K562 (cell line): ENCODE measurements around the gene ERVH48-1. TPM values are rescaled to one million over a fixed set of nuclear protein-coding genes. Genes with fewer than 3 reads are reported as not detected.
A peak's percentile ranks its signal among the peaks of the same experiment; 100 is the strongest.

Source experiments
- E2F3 ChIP-seq: fragments of 250-450 bp; sonication (Bioruptor Pico); IDR thresholded peaks from 2 replicates; pipeline ENCODE4 v1.4.0; 2020; ENCODE audit warnings: mild to moderate bottlenecking
- ESRRA ChIP-seq: fragments of 450-650 bp; IDR thresholded peaks from 2 replicates; pipeline ENCODE4 v1.6.1; 2014; ENCODE audit warnings: low read depth, mild to moderate bottlenecking, moderate library complexity, borderline replicate concordance
- EZH2 ChIP-seq: IDR thresholded peaks from 2 replicates; pipeline ENCODE4 v1.6.1; 2012; ENCODE audit warnings: low read depth, mild to moderate bottlenecking, inconsistent platforms, low read length, borderline replicate concordance
- HNRNPL ChIP-seq: fragments of 200-400 bp; formaldehyde crosslinking; IDR thresholded peaks from 2 replicates; pipeline ENCODE4 v1.6.1; 2017; ENCODE audit warnings: low read depth, mild to moderate bottlenecking, low read length
- JUND ChIP-seq, 2 experiments: IDR thresholded peaks; 2 replicates in 1 of 2; 3 replicates in 1 of 2; pipeline ENCODE4 v1.6.1; 2011; ENCODE audit warnings: borderline replicate concordance in 2 of 2, low read depth in 2 of 2, low read length in 2 of 2, improper control_type of control experiment in 1 of 2, missing biosample characterization in 1 of 2, missing genetic modification characterization in 1 of 2, missing genetic modification reagents in 1 of 2
- MYBL2 ChIP-seq, 2 experiments: fragments of 450-650 bp in 1 of 2; sonication (generic) in 1 of 2; formaldehyde crosslinking in 1 of 2; IDR thresholded peaks; 2 replicates each; pipeline versions ENCODE4 v1.6.1 to v1.8.1; 2017 to 2022; ENCODE audit warnings: borderline replicate concordance in 1 of 2, inconsistent platforms in 1 of 2, low read depth in 1 of 2, mild to moderate bottlenecking in 1 of 2, missing genetic modification reagents in 1 of 2, moderate library complexity in 1 of 2
- SREBF1 ChIP-seq: fragments of 150-350 bp; IDR thresholded peaks from 2 replicates; pipeline ENCODE4 v1.6.1; 2014; ENCODE audit warnings: antibody characterized with exemption, low read depth, low read length, borderline replicate concordance
- SREBF2 ChIP-seq: sonication (generic); formaldehyde crosslinking; IDR thresholded peaks from 2 replicates; pipeline ENCODE4 v1.4.0; 2020; ENCODE audit warnings: mild to moderate bottlenecking, missing genetic modification reagents
- TEAD2 ChIP-seq: fragments of 450-650 bp; IDR thresholded peaks from 2 replicates; pipeline ENCODE4 v1.6.1; 2016; ENCODE audit warnings: missing genetic modification characterization, control low read depth, missing compliant biosample characterization
- ZBTB7A ChIP-seq: IDR thresholded peaks from 2 replicates; pipeline ENCODE4 v1.6.1; 2011; ENCODE audit warnings: low read depth, mild to moderate bottlenecking, low read length, moderate library complexity, borderline replicate concordance; ENCODE audit not compliant: control insufficient read depth
- ZNF263 ChIP-seq: sonication (generic); formaldehyde crosslinking; IDR thresholded peaks from 2 replicates; pipeline ENCODE4 v1.8.0; 2022; ENCODE audit warnings: mild to moderate bottlenecking, missing genetic modification reagents, borderline replicate concordance
- ZNF507 ChIP-seq: conservative IDR thresholded peaks from 2 replicates; pipeline ENCODE4 v1.6.1; 2017; ENCODE audit warnings: missing genetic modification characterization, missing compliant biosample characterization
- polyA plus RNA-seq, 8 experiments: library from polyadenylated mRNA; depleted of rRNA in 4 of 8; stranded (reverse) in 5 of 8; unstranded in 3 of 8; fragments of >200 nt; fragmentation: Nextera tagmentation in 2 of 8; fragmentation: Illumina TruSeq in 1 of 8; extraction: Ambion mirVana in 2 of 8; extraction: Trizol in 1 of 8; gene quantifications; 2 replicates each; pipeline versions ENCODE4 v1.2.1 to v1.2.3, GENCODE V29; 2011 to 2014; ENCODE audit warnings: inconsistent platforms in 1 of 8, missing spikeins in 1 of 8
- total RNA-seq, 7 experiments: library from RNA; depleted of rRNA in 6 of 7; stranded (reverse); fragments of >200 nt in 6 of 7; fragmentation: Illumina TruSeq in 2 of 7; extraction: Trizol in 2 of 7; gene quantifications; 2 replicates each; pipeline versions ENCODE4 v1.2.1 to v1.2.3, GENCODE V29; 2011 to 2021; ENCODE audit warnings: low replicate concordance in 1 of 7
- TF ChIP-seq, protein P1 (sequence below), 2 experiments: fragments of 450-650 bp; formaldehyde crosslinking in 1 of 2; IDR thresholded peaks; 2 replicates each; pipeline versions ENCODE4 v1.4.0 to v1.6.1; 2014 to 2020; ENCODE audit warnings: mild to moderate bottlenecking in 2 of 2, borderline replicate concordance in 1 of 2, low read depth in 1 of 2
- TF ChIP-seq, protein P2 (sequence below): sonication (generic); formaldehyde crosslinking; IDR thresholded peaks from 2 replicates; pipeline ENCODE4 v1.8.1; 2023; ENCODE audit warnings: missing genetic modification reagents, mild to moderate bottlenecking, borderline replicate concordance

Gene ERVH48-1
- total and polyA plus RNA-seq, 9 of the 15 experiments (the other 6 are each of a cell fraction or from before 2014, with no cell fraction given): 0.08 to 0.49 (median 0.16) TPM; not detected in 3

DNA sequence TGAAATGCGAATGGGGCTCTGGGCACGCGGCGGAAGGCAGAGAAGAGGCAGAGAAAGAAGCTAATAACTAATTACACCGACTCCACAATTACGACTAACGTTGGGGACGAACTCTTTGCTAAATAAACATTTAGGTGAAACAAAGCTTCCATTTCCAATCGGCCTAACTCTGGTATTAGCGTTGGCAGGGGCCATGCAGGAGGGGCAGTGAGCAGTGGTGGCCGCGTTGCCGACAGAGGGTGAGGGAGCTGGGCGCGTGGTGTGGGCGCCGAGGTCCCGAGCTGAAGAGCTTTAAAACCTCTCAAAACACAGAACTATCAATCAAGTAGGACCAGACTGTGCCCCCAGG is 32.9 kb downstream of the ERVH48-1 start (continued):
- TF ChIP-seq, protein P1, sequence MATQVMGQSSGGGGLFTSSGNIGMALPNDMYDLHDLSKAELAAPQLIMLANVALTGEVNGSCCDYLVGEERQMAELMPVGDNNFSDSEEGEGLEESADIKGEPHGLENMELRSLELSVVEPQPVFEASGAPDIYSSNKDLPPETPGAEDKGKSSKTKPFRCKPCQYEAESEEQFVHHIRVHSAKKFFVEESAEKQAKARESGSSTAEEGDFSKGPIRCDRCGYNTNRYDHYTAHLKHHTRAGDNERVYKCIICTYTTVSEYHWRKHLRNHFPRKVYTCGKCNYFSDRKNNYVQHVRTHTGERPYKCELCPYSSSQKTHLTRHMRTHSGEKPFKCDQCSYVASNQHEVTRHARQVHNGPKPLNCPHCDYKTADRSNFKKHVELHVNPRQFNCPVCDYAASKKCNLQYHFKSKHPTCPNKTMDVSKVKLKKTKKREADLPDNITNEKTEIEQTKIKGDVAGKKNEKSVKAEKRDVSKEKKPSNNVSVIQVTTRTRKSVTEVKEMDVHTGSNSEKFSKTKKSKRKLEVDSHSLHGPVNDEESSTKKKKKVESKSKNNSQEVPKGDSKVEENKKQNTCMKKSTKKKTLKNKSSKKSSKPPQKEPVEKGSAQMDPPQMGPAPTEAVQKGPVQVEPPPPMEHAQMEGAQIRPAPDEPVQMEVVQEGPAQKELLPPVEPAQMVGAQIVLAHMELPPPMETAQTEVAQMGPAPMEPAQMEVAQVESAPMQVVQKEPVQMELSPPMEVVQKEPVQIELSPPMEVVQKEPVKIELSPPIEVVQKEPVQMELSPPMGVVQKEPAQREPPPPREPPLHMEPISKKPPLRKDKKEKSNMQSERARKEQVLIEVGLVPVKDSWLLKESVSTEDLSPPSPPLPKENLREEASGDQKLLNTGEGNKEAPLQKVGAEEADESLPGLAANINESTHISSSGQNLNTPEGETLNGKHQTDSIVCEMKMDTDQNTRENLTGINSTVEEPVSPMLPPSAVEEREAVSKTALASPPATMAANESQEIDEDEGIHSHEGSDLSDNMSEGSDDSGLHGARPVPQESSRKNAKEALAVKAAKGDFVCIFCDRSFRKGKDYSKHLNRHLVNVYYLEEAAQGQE (IDR thresholded peaks at IDR 0.05; ENCODE audit: borderline replicate concordance): no peak
- TF ChIP-seq, protein P1 (CRISPR knock-in tag; IDR thresholded peaks at IDR 0.05; ENCODE audit: low read depth): no peak
- TF ChIP-seq ESRRA (no peak), JUND (IDR thresholded peaks at IDR 0.05; ENCODE audit: borderline replicate concordance, low read depth, low read length) (no peak), JUND (tag; IDR thresholded peaks at IDR 0.05; ENCODE audit: borderline replicate concordance, low read depth, low read length) (no peak), SREBF1 (no peak), MYBL2 (IDR thresholded peaks at IDR 0.05; ENCODE audit: low read depth) (no peak), MYBL2 (CRISPR knock-in tag; IDR thresholded peaks at IDR 0.05; ENCODE audit: borderline replicate concordance) (no peak), SREBF2 (CRISPR knock-in tag) (no peak), E2F3 (CRISPR knock-in tag) (no peak), EZH2 (no peak), HNRNPL (no peak), ZNF263 (CRISPR knock-in tag) (0 out of 2 replicates have a peak, but pooled peaks have one; percentile 24), TEAD2 (tag) (no peak), ZNF507 (tag) (no peak), ZBTB7A (no peak)
- TF ChIP-seq, protein P2, sequence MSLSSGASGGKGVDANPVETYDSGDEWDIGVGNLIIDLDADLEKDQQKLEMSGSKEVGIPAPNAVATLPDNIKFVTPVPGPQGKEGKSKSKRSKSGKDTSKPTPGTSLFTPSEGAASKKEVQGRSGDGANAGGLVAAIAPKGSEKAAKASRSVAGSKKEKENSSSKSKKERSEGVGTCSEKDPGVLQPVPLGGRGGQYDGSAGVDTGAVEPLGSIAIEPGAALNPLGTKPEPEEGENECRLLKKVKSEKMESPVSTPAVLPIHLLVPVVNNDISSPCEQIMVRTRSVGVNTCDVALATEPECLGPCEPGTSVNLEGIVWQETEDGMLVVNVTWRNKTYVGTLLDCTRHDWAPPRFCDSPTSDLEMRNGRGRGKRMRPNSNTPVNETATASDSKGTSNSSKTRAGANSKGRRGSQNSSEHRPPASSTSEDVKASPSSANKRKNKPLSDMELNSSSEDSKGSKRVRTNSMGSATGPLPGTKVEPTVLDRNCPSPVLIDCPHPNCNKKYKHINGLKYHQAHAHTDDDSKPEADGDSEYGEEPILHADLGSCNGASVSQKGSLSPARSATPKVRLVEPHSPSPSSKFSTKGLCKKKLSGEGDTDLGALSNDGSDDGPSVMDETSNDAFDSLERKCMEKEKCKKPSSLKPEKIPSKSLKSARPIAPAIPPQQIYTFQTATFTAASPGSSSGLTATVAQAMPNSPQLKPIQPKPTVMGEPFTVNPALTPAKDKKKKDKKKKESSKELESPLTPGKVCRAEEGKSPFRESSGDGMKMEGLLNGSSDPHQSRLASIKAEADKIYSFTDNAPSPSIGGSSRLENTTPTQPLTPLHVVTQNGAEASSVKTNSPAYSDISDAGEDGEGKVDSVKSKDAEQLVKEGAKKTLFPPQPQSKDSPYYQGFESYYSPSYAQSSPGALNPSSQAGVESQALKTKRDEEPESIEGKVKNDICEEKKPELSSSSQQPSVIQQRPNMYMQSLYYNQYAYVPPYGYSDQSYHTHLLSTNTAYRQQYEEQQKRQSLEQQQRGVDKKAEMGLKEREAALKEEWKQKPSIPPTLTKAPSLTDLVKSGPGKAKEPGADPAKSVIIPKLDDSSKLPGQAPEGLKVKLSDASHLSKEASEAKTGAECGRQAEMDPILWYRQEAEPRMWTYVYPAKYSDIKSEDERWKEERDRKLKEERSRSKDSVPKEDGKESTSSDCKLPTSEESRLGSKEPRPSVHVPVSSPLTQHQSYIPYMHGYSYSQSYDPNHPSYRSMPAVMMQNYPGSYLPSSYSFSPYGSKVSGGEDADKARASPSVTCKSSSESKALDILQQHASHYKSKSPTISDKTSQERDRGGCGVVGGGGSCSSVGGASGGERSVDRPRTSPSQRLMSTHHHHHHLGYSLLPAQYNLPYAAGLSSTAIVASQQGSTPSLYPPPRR (CRISPR knock-in tag): no peak
